Pons (tissue), 1 donor: ENCODE results near the gene OR10AD1.
A peak's percentile ranks its signal among the peaks of the same experiment; 100 is the strongest.
"Not testable (repeated sequence)": the region's sequence is repeated elsewhere in the genome, so short reads cannot be mapped to it uniquely, and the experiment has no call there.

Source experiments
- DNase-seq: peaks from one replicate; pipeline ENCODE4 v3.0.0-alpha.2; 2016; ENCODE audit warnings: low spot score

OR10AD1 gene

DNA sequence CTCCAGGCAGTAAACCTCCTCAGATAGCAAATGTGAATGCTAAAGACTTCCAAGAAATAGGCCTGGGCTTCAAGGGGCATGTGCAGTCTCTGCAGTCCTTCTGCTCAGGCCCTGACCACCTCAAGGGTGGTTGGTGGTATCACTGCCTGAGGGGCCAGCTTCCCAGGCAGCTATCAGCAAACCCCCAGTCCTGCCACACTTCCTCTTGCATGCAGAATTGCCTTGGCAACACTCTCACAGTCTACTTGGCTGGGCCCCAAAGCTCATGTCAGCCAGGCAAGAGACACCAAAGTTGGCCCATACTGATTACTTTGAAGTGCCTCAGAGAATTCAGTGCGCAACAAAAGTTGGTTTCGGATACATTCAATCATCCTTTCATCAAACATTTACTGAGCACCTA lies 42.3 kb downstream of the OR10AD1 start:
- peak; percentile 55 for DNase-seq

DNA sequence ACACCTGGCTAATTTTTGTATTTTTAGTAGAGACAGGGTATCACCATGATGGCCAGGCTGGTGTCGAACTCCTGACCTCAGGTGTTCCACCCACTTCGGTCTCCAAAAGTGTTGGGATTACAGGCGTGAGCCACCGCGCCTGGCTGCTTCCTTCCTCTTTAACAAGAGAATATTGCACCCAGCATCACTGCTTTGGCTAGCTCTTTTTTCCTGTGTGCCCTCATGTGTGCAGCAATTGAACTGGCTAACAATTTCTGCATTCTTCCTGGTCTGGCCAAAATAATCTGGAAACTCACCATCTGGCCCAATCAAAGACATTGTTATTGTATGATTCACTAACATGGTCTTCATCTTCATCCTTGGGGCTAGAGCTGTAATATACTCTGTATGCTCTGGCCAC lies 43.0 kb downstream of the OR10AD1 start:
- no peak for DNase-seq

DNA sequence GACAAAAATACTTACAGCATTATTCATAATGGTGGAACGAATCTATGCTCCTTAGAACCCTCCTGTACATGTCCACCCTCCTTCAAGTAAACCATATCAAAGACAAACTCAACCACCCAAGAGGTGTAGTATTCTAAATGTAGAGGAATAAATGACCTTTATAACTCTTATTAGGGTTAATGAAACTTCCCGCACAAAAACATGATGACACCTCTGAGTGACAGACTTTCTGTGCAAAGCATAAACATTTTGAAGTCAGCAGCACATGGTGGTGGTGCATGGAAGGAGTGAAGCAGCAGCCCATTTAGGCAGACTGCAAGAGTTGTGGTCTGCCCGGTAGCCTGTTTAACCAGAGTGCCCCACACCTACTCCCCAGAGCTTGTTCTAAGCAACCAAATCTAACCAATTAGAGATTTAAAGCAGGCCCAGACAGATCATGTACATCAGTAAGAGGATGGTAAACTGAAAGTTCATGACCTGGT lies 45.2 kb downstream of the OR10AD1 start:
- DNase-seq: no peak

DNA sequence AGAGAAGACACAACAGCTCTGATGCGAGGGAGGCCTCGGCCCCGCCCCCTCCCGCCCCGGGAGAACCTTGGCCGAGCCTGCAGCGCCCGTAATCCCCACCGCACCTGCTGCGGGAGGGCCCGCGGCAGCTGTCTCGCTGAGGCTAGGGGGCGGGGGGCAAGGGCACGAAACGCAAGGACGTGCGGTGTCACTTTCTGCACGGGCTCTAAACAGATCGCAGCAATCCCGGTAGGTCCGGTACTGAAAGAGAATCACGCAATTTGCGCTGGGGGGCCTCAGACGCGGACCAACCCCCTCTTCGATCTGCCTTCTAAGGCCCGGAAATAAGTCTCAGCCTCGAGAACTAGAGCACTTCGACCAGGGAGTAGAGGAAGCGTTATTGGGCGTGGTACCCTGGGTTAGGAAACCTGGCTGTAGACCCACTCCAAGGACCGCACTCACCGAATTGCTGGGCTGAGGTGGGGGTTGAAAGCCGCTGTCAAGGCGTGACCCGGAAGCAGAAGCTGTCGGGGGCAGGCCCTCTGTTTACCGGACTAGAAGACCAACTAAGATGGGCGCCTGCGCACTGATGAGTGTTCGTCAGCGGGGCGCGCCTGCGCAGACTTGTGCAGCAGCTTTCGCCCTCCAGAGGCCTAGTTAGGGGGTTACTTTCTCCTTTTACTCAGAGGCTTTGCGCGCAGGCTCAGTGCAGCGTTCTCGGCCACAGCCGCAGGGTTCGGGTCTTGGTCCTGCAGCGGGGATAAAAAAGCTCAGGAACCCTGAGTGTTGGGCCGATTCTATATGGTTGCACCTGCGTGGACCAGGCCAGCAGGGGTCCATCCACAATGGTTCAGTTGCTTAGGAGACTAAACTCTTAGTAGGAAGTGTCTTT lies 45.8 kb downstream of the OR10AD1 start, which contains the start of gene ASB8:
Gene ASB8 (minus strand): TSS at position 498 of the 871 bp plus-strand sequence. CDS start 4,019 bp downstream, outside the sequence.
- DNase-seq: peak; percentile 99

DNA sequence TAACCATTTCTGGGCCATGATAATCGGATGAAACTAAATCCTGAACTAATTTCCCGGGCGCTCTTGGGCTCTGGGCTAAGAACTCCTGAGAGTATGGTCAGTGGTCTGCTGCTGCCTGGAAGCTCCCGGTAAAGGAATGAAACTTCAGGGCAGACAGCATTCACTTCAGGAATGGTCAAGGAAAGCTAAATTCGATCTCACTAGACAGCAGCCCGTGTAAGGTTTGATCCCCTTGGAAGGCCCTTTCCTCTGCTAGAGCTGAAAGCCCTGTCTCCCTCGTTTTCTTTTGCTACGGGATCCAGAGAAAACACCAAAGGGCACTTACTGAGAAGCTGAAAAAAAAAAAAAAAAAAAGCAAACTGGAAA lies 46.5 kb downstream of the OR10AD1 start:
- no peak for DNase-seq

DNA sequence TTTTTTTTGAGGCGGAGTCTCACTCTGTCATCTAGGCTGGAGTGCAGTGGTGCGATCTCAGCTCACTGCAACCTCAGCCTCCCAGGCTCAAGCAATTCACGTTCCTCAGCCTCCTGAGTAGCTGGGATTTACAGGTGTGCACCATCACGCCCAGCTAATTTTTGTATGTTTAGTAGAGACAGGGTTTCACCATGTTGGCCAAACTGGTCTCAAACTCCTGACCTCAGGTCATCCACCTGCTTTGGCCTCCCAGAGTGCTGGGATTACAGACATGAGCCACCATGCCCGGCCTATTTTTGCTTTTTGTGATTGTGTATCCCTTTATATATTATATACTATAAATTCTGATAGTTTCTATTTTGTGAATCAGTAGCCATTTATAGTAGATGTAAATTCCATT lies 47.3 kb downstream of the OR10AD1 start:
- DNase-seq: not testable (repeated sequence)
